NCI-H2227 treated with DMSO at 0.1 percent for 48 hours (cell line): Measurements from ENCODE around the gene AFF4.

Source experiments
- DNase-seq: peaks from one replicate; lab custom pipeline; 2025; lab: John Stamatoyannopoulos, UW

AFF4 gene

GRCh38 chr5:132853790-132854189, 109.6 kb downstream of the AFF4 start:
- DNase-seq, result no peak

- DNase-seq, result no peak
Observed at GRCh38 chr5:132853323-132853722, 110.1 kb downstream of the AFF4 start.

GRCh38 chr5:132850066-132850465, 113.4 kb downstream of the AFF4 start:
- no peak for DNase-seq

GRCh38 chr5:132849347-132849746, 114.1 kb downstream of the AFF4 start:
- no peak for DNase-seq

- DNase-seq, result no peak
Observed at GRCh38 chr5:132848270-132848669, 115.2 kb downstream of the AFF4 start.

GRCh38 chr5:132841305-132841704, 122.1 kb downstream of the AFF4 start:
- DNase-seq, result no peak

GRCh38 chr5:132840896-132841295, 122.5 kb downstream of the AFF4 start:
- no peak for DNase-seq

- no peak for DNase-seq
Observed at GRCh38 chr5:132840313-132840712, 123.1 kb downstream of the AFF4 start.

- DNase-seq, result no peak
Observed at GRCh38 chr5:132839426-132840301, 123.8 kb downstream of the AFF4 start.

GRCh38 chr5:132838516-132839282, 124.7 kb downstream of the AFF4 start:
- no peak for DNase-seq

- no peak for DNase-seq
Observed at GRCh38 chr5:132837868-132838267, 125.6 kb downstream of the AFF4 start.

GRCh38 chr5:132836852-132837251, 126.6 kb downstream of the AFF4 start:
- DNase-seq, result no peak

GRCh38 chr5:132834057-132834456, 129.4 kb downstream of the AFF4 start:
- DNase-seq, result no peak

GRCh38 chr5:132832612-132833011, 130.8 kb downstream of the AFF4 start:
- DNase-seq, result no peak

GRCh38 chr5:132831095-132831860, 132.2 kb downstream of the AFF4 start:
- no peak for DNase-seq

GRCh38 chr5:132830436-132831094, 132.9 kb downstream of the AFF4 start, which contains the start of gene SHROOM1:
Gene SHROOM1, minus strand, starts transcription at chr5:132830647. Its CDS starts 4,507 bp downstream, at chr5:132826140.
- no peak for DNase-seq

- DNase-seq, result peak; percentile 3
Observed at GRCh38 chr5:132829742-132830435, 133.5 kb downstream of the AFF4 start.

GRCh38 chr5:132828846-132829494, 134.5 kb downstream of the AFF4 start:
- no peak for DNase-seq

GRCh38 chr5:132827943-132828673, 135.3 kb downstream of the AFF4 start:
- DNase-seq, result no peak
